Lower leg skin (tissue), 4 donors: Measurements from ENCODE around the gene FGD1. TPM values are rescaled to one million over a fixed set of nuclear protein-coding genes. Genes with fewer than 3 reads are reported as not detected.

ENCODE experiments used
- DNase-seq, 2 donors: peaks; one replicate each; pipeline ENCODE4 v3.0.0-alpha.2; 2019; ENCODE audit warnings: low spot score in 2 of 2
- H3K4me3 ChIP-seq: fragments of 200-600 bp; sonication (generic); 2 replicates; pipeline ENCODE4 v1.5.1; 2017; ENCODE audit warnings: mild to moderate bottlenecking, low read depth; ENCODE audit not compliant: poor library complexity, severe bottlenecking
- POLR2A ChIP-seq, 2 donors: fragments of 450-650 bp; IDR thresholded peaks; one replicate each; pipeline ENCODE4 v1.6.1; 2016 to 2017; ENCODE audit warnings: antibody characterized with exemption in 2 of 2, mild to moderate bottlenecking in 1 of 2, moderate library complexity in 1 of 2
- WGBS, 2 donors: methylation state at CpG; one replicate each; pipeline ENCODE4 v1.1.5; 2018; 5-methylcytosine and 5-hydroxymethylcytosine counted together
- intact Hi-C: fragments of 100-400 bp; cut with DNase I; formaldehyde crosslinking; loops from one replicate; pipeline ENCODE4 v1.15.0; 2023; ENCODE audit warnings: low total_unique reads
- total RNA-seq, 4 donors: library from RNA; depleted of rRNA; stranded (reverse); fragments of >200 nt; gene quantifications; one replicate each; pipeline ENCODE4 v1.1.0, GENCODE V29; 2016
- TF ChIP-seq, protein P1 (sequence below), 3 donors: fragments of 450-650 bp; IDR thresholded peaks; one replicate each; pipeline ENCODE4 v1.5.1; 2016; ENCODE audit warnings: antibody characterized with exemption in 3 of 3, mild to moderate bottlenecking in 3 of 3, moderate library complexity in 2 of 3

Gene FGD1
- total RNA-seq, 4 donors from 2014 or later: 5.3 to 7.1 (median 6.7) TPM

DNA sequence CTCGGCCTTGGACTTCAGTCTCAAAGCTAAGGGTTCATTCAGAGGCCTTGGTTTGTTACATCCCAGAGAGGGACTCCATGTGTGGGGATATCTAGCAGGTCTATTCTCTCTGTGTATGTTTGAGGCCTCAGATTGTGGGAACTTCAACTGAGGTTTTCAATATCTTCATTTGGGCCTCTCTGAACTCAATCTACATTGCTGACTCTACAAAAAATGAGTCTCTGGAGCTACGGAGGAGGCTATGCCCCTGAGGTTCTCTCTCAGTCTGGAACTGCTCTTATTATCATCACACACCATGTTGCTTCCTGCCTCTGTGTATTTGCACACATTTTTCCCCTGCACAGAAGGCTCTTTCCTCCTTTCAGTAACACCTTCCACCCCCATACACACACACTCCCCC, 60.9 kb downstream of the FGD1 start:
- WGBS, 2 donors: 48 to 61% methylated on average over 2 of the region's 2 CpGs
- intact Hi-C loops: no loop called here
- no peak for DNase-seq
- no peak overlapping the region for H3K4me3 ChIP-seq
- TF ChIP-seq, protein P1, sequence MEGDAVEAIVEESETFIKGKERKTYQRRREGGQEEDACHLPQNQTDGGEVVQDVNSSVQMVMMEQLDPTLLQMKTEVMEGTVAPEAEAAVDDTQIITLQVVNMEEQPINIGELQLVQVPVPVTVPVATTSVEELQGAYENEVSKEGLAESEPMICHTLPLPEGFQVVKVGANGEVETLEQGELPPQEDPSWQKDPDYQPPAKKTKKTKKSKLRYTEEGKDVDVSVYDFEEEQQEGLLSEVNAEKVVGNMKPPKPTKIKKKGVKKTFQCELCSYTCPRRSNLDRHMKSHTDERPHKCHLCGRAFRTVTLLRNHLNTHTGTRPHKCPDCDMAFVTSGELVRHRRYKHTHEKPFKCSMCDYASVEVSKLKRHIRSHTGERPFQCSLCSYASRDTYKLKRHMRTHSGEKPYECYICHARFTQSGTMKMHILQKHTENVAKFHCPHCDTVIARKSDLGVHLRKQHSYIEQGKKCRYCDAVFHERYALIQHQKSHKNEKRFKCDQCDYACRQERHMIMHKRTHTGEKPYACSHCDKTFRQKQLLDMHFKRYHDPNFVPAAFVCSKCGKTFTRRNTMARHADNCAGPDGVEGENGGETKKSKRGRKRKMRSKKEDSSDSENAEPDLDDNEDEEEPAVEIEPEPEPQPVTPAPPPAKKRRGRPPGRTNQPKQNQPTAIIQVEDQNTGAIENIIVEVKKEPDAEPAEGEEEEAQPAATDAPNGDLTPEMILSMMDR (IDR thresholded peaks at IDR 0.05): no peak
- no peak for TF ChIP-seq POLR2A (IDR thresholded peaks at IDR 0.05)

DNA sequence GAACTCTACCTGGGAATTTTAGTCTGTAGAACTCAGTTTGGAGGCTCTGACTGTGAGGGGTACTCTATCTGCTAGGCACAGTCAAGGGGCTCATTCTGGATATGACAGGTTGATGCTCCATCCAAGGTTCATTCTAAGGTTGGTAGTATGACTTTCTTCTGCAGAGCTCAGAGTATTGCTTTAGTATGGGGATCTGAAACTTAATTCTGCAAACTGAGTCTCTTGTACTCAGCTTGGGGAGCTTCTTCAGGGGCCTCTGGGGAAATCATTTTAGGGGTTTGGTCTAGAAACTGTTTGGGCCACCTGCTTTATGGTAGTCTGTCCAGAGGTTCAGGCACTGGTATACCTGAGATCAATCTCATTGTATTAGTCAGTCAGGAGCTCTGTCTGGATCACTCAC, 65.5 kb downstream of the FGD1 start:
- TF ChIP-seq POLR2A (IDR thresholded peaks at IDR 0.05): no peak
- TF ChIP-seq, protein P1 (IDR thresholded peaks at IDR 0.05): no peak
- no peak overlapping the region for H3K4me3 ChIP-seq
- intact Hi-C loops: no loop called here
- no peak for DNase-seq

DNA sequence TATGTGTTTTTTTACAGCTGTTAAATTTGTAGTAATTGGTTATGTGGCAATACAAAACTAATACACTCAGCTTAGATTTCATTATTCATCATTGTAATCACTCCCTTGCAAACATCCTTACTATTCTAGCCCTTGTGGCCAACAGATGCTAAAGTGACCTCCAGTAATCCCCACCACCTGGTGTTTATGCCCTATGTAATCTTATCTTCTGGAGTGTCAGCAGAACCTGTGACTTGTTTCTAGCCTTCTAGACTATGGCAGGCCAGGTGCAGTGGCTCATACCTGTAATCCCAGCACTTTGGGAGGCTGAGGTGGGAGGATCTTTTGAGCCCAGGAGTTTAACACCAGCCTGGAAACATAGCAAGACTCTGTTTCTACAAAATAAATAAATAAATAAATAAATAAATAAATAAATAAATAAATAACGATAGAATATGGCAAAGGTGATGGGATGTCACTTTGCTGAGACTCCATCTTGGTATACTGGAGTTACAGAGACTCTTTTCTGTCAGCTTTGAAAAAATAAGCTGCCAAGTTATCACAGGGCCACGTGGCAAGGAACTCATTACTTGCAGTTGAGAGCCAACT, 68.1 kb downstream of the FGD1 start:
- WGBS, 2 donors: 52 to 54% methylated on average over 2 of the region's 2 CpGs
- no peak overlapping the region for H3K4me3 ChIP-seq
- intact Hi-C loops: no loop called here
- DNase-seq: no peak
- no peak for TF ChIP-seq POLR2A (IDR thresholded peaks at IDR 0.05)
- TF ChIP-seq, protein P1 (IDR thresholded peaks at IDR 0.05): no peak

DNA sequence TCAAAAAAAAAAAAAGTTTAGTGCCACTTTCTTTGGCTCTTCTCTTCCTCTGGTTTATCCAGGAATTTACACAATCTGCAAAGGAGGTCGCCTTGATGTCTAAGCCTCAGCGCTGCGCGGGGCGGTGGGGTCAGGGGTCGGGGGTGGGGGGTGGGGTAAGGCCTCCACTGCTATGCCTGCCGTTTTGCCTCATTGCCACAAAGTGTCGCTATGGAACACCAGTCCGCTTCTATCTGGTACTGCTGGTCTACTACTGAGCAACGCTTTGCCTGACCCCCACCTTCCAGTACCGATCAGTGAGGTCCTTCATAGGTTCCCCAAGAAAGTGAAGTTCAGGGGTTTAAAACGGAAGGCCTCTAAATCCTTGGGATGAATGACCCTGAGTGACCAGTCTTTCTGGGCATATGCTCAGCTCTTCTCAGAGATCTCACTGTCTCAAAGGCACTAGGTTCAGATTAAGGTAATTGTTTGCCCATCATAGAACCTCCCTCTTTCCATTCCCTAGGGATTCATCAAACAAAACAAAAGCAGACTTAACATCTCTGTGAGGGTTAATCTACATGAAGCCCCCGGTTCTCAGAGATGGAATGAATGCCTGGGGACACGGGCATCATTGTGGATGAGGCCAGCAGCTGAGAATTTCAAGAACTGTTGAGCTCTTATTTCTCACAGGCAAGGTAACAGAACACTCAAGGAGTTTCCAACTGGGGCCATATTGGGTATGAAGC, 72.7 kb downstream of the FGD1 start:
- intact Hi-C loops: no loop called here
- 42 to 45% methylated on average over 8 to 14 of the region's 14 CpGs for WGBS, 2 donors
- TF ChIP-seq, protein P1 (IDR thresholded peaks at IDR 0.05): no peak
- TF ChIP-seq POLR2A (IDR thresholded peaks at IDR 0.05): no peak
- DNase-seq: no peak
- H3K4me3 ChIP-seq: no peak overlapping the region

DNA sequence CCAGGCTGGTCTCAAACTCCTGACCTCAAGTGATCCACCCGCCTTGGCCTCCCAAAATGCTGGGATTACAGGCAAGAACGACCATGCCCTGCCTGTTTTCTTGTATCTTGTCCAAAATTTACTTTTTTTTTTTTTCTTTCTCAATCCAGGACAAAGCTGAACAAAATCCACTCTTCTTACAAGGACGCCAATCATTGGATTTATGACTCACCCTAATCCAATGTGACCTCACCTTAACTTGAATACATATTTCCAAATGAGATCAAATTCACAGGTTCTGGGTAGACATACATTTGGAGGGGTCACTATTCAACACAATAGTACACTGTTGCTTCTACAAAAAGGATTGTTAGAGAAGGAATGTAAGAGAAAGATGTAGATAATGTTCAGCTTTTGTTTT, 73.9 kb downstream of the FGD1 start:
- WGBS, 2 donors: 68 to 71% methylated on average over 3 of the region's 3 CpGs
- TF ChIP-seq, protein P1 (IDR thresholded peaks at IDR 0.05): no peak
- TF ChIP-seq POLR2A (IDR thresholded peaks at IDR 0.05): no peak
- H3K4me3 ChIP-seq: no peak overlapping the region
- DNase-seq: no peak
- intact Hi-C loops: no loop called here
